NCI-H146 (cell line): Measurements from ENCODE around the gene ZBTB42.
A peak's percentile ranks its signal among the peaks of the same experiment; 100 is the strongest.

Source experiments
- DNase-seq: peaks from one replicate; lab custom pipeline; 2025; lab: John Stamatoyannopoulos, UW

The ZBTB42 gene

DNA sequence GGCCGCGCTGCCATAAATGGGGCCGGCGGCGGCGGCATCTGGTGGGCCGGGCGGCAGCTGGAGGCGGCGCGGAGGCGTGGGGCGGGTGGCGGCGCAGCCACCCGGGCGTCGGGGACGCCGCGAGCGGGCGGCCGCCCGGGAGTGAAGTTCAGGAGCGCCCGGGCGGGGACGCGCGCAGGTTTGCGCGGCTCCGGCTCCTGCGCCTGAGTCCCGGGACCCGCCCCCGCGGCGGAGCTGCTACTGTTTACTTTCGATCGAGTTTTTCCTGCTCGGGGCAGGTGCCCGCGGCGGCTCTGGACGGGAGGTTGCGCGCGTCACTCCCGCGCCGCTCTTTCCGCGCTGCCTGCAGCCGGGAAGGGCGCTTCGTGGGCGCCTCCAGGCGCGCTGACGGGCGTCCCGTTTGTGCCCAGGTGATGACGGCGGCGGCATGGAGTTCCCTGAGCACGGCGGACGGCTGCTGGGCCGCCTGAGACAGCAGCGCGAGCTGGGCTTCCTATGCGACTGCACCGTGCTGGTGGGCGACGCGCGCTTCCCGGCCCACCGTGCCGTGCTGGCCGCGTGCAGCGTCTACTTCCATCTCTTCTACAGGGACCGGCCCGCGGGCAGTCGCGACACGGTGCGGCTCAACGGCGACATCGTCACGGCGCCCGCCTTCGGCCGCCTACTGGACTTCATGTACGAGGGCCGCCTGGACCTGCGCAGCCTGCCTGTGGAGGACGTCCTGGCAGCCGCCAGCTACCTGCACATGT is at the start of gene ZBTB42:
Gene ZBTB42 (plus strand): TSS at position 331 of the 749 bp plus-strand sequence. CDS start 97 bp downstream, at position 428.
- peak; percentile 83 for DNase-seq

GRCh38 chr14:104751539-104752422 is 49.1 kb upstream of the ZBTB42 start:
- no peak for DNase-seq

DNA sequence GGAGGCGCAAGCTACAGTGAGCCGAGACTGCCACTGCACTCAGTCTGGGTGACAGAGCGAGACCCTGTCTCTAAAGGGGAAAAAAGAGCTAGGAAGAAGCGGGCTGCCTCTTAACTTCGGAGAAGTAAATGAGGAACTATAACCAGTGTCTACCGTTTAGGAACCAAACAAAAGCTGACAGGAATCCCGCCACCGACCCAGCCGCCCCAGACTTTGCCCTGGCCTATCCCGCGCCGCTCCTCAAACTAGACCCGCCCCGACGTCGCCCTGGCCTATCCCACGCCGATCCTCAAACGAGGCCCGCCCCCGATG is 48.5 kb upstream of the ZBTB42 start:
- no peak for DNase-seq

GRCh38 chr14:104752735-104753527 is 48.0 kb upstream of the ZBTB42 start, which contains the start of gene SIVA1:
Gene SIVA1, plus strand, starts transcription at chr14:104753147. Its CDS starts 55 bp downstream, at chr14:104753202.
- peak; percentile 100 for DNase-seq

DNA sequence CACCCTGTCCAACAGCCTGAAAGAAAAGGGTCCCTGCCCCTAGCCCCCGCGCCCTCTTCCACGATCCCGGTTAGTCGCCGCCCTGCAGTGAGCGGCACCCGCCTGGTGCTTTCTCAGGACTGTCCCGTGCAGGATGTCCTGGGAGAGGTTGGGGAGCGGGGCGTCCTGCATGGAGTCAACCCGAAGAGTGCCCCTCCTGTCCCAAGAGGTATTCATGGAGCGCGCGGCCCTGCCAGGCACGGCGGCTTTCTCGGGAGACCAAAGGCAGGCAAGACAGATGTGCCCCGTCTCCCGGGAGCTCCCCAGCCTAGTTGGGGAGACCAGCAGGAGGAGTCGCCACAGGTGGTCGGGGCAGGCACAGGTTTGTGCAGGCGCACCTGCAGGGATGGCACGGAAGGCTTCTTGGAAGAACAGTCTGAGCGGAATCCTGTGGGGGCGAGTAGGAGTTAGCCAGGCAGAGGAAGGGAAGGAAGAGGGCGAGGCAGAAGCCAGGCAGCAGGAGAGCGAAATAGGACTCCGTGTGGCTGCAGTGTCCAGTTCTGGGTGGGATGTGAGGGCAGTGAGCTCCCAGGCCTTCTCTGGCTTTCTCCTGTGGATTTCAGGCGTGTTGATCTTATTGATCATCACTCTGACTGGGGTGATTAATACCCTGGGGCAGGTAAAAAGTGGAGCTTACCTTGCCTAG is 47.2 kb upstream of the ZBTB42 start:
- peak; percentile 65 for DNase-seq

DNA sequence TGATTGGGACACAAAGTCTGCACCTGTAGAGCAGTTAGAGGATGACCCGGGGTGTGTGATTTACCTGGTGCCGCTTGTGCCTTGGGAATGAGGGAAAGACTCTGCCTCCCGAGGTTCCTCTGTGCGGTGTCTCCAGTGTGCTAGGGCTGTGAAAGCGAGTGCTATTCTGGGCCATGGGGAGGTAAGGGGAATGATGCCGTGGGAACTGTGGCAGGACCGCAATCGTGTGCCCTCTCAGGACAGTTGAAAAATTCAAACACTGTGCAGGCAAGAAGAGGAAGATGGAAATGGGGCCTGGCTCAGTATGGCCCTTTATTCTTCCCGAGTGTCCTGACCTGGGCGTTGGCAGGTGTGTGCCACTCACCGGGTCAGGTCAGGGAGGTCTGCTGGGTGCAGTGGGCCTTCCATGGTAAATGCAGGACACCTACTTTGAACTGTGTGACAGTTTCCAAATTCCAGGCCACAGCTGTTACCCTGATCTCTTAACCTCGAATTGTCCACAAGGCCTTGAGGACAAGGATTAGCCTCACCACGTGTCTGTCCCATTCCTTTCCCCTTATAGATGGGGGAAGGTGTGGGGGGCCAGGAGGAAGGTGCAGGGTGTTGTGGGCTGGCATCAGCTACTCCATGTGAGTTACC is 46.6 kb upstream of the ZBTB42 start:
- no peak for DNase-seq

DNA sequence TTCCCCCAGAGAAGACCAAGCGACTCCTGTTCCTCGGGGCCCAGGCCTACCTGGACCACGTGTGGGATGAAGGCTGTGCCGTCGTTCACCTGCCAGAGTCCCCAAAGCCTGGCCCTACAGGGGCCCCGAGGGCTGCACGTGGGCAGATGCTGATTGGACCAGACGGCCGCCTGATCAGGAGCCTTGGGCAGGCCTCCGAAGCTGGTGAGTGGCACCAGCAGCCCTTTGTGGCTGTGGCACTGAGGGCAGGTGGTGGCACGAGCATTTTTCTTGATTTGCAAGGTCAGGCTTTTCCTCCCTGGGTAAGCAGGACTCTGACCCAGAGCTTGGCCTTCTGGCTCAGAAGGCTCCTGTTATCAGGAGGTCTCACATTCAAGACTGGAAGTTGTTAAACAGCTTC is 45.3 kb upstream of the ZBTB42 start:
- no peak for DNase-seq

GRCh38 chr14:104756477-104757237 is 44.2 kb upstream of the ZBTB42 start:
- no peak for DNase-seq

- no peak for DNase-seq
Observed at GRCh38 chr14:104757238-104757585, 43.7 kb upstream of the ZBTB42 start.

DNA sequence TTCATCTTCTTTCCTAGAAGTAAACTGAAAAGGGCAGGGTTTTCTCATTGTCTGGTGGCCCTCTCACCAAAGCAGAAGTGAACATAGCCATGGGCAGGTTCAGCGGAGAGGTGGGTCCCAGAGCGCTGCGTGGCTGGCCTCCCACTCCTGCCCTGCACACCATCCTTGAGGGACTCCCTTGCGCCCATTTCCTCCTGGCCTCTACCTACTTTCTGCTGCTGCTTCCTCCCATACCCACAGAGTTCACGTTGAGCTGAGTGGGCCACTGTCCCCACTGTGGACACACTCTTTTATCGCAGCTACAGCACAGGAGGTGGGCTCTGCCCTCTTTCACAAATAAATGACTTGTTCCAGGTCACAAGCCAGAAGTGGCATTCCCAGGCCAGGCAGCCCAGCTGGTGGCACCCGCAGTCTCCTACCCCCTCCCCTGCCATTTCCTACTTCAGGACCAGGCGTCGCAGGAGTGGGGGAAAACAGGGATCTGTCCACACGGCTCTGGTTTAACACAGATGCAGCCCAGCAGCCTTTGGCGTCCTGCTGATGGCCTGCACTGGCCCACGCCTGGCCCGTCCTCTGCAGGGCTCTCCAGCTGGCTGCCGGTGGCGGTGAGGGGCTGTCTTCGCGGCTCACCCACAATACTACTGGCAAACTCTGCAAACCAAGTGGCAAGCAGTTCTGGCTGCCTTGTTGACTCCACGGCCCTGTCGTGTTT is 43.1 kb upstream of the ZBTB42 start:
- DNase-seq, result no peak

DNA sequence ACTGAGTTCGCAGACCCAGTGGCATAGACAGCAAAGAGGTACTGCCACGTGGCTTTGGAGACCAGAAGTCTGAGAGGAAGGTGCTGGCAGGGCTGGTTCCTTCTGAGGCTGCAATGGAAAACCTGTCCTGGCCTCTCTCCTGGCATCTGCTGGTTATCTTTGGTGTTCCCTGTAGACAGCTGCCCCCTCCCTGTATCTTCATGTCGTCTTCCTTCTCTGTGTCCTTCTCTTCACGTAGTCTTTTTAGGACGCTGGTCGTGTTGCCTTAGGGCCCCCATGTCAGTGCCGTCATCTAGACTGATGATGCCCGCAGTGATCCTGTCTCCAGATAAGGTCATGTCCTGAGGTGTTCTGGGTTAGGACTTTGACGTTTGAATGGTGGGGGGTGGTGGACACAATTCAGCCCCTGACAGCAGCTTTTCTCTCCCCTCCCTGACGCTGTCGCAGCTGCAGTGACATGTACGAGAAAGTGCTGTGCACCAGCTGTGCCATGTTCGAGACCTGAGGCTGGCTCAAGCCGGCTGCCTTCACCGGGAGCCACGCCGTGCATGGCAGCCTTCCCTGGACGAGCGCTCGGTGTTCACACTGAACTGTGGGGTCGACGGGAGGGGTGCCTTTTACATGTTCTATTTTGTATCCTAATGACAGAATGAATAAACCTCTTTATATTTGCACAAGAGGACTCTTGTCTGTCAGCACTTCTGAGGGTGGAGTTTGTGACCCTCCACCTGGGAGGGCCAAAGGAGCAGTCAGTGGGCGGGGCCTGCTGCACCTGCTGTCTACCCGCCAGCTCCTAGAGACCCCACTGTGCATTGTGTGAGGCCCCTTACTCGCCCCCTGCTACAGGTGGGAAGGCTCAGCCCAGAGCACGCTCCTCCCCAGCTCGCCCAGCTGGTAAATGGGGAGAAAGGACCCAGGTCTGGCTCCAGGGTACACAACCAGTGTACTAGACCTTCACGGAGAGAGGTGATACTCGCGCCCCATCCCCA is 41.6 kb upstream of the ZBTB42 start:
- peak; percentile 66 for DNase-seq

- DNase-seq, result no peak
Observed at GRCh38 chr14:104765517-104765916, 35.4 kb upstream of the ZBTB42 start.

GRCh38 chr14:104766256-104766862 is 34.5 kb upstream of the ZBTB42 start:
- no peak for DNase-seq

- no peak for DNase-seq
Observed at GRCh38 chr14:104766863-104767633, 33.9 kb upstream of the ZBTB42 start.

- no peak for DNase-seq
Observed at GRCh38 chr14:104767634-104767918, 33.3 kb upstream of the ZBTB42 start.

- DNase-seq, result peak; percentile 82
Observed at GRCh38 chr14:104768437-104769323, 32.2 kb upstream of the ZBTB42 start.
